Right lobe of liver (tissue), 6 donors: ENCODE measurements around the gene GLCE. TPM values are rescaled to one million over a fixed set of nuclear protein-coding genes. Genes with fewer than 3 reads are reported as not detected.
A peak's percentile ranks its signal among the peaks of the same experiment; 100 is the strongest.

Source experiments
- ATAC-seq, 4 donors: fragments of 200-7000 bp; cut with Tn5 transposase; one replicate each; pipeline ENCODE4 v1.9.1; 2020; ENCODE audit warnings: mild to moderate bottlenecking in 4 of 4, moderate library complexity in 4 of 4
- DNase-seq, 3 donors: peaks; one replicate each; pipeline ENCODE4 v3.0.0-alpha.2; 2020
- H3K27ac ChIP-seq, 3 donors: fragments of 200-600 bp; one replicate each; pipeline ENCODE4 v1.8.0; 2022
- H3K27me3 ChIP-seq, 2 donors: fragments of 200-600 bp; one replicate each; pipeline ENCODE4 v1.8.0; 2022
- H3K36me3 ChIP-seq, 4 donors: fragments of 200-600 bp; sonication (generic) in 1 of 4; one replicate each; pipeline versions ENCODE4 v1.5.1 to v1.8.0; 2017 to 2022; ENCODE audit warnings: control low read depth in 1 of 4
- H3K4me1 ChIP-seq, 4 donors: fragments of 200-600 bp; sonication (generic) in 1 of 4; one replicate each; pipeline versions ENCODE4 v1.5.1 to v1.8.0; 2017 to 2022; ENCODE audit warnings: control low read depth in 1 of 4
- H3K4me3 ChIP-seq, 3 donors: fragments of 200-600 bp; one replicate each; pipeline ENCODE4 v1.8.0; 2022
- H3K9me3 ChIP-seq, 4 donors: fragments of 200-600 bp; sonication (generic) in 1 of 4; one replicate each; pipeline versions ENCODE4 v1.5.1 to v1.8.0; 2017 to 2022; ENCODE audit warnings: control low read depth in 1 of 4
- POLR2A ChIP-seq: fragments of 450-650 bp; IDR thresholded peaks from one replicate; pipeline ENCODE4 v1.6.1; 2017; ENCODE audit warnings: antibody characterized with exemption, mild to moderate bottlenecking
- WGBS: methylation state at CpG from one replicate; pipeline ENCODE4 v1.1.6; 2018; ENCODE audit warnings: low coverage, low lambda C conversion rate; ENCODE audit not compliant: insufficient coverage; ENCODE audit errors: missing lambda C conversion rate; 5-methylcytosine and 5-hydroxymethylcytosine counted together
- intact Hi-C, 2 donors: fragments of 100-400 bp; cut with DNase I; formaldehyde crosslinking; loops; one replicate each; pipeline versions ENCODE4 v1.11.2 to v1.14.1; 2022
- total RNA-seq, 6 experiments: library from RNA; depleted of rRNA in 2 of 6; stranded (reverse); fragments of >200 nt in 2 of 6; fragmentation: NEBNext Ultra II Directional in 3 of 6; extraction: Animal tissue kit (Norgen Biotek cat#: 25700) in 3 of 6; gene quantifications; one replicate each; pipeline versions ENCODE4 v1.1.0 to v1.2.4, GENCODE V29; 2016 to 2023
- TF ChIP-seq, protein P1 (sequence below), 4 donors: fragments of 200-600 bp in 3 of 4; fragments of 450-650 bp in 1 of 4; IDR thresholded peaks; one replicate each; pipeline versions ENCODE4 v1.5.1 to v1.8.0; 2016 to 2022; ENCODE audit warnings: antibody characterized with exemption in 4 of 4, mild to moderate bottlenecking in 2 of 4
- donor health status: DM: no; HTN: yes; CAD: no.
- donor health status: DM: no; HTN: no; CAD: no.
- donor health status: DM: no; HTN: no; CAD: no.
- donor health status: DM: no; HTN: yes; CAD: no.
- donor health status: DM: no; HTN: yes; CAD: no.

Gene GLCE
- total RNA-seq, 6 experiments from 2014 or later = 8.1 to 23.5 (median 15.4) TPM

GRCh38 chr15:69158201-69158842 is 2.1 kb upstream of the GLCE start:
- TF ChIP-seq, protein P1, sequence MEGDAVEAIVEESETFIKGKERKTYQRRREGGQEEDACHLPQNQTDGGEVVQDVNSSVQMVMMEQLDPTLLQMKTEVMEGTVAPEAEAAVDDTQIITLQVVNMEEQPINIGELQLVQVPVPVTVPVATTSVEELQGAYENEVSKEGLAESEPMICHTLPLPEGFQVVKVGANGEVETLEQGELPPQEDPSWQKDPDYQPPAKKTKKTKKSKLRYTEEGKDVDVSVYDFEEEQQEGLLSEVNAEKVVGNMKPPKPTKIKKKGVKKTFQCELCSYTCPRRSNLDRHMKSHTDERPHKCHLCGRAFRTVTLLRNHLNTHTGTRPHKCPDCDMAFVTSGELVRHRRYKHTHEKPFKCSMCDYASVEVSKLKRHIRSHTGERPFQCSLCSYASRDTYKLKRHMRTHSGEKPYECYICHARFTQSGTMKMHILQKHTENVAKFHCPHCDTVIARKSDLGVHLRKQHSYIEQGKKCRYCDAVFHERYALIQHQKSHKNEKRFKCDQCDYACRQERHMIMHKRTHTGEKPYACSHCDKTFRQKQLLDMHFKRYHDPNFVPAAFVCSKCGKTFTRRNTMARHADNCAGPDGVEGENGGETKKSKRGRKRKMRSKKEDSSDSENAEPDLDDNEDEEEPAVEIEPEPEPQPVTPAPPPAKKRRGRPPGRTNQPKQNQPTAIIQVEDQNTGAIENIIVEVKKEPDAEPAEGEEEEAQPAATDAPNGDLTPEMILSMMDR (IDR thresholded peaks at IDR 0.05) = no peak
- TF ChIP-seq POLR2A = no peak

DNA sequence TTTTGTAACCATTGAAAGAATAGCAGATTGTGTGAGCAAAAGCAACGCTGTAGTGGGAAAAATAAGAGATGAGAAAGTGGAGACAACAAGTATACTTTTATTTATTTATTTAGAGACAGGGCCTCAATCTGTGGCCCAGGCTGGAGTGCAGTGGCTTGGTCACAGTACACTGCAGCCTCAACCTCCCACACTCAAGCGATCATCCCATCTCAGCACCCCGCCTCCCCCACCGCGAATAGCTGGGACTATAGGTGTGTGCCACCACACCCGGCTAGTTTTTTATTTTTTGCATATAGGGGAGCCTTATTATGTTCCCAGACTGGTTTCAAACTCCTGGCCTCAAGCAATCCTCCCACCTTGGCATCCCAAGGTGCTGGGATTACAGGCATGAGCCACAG is 1.6 kb upstream of the GLCE start:
- Histone ChIP-seq H3K36me3 (no peaks in the 10 kb centered on the region), H3K4me3 (no peak overlapping the region), H3K27me3 (no peaks in the 10 kb centered on the region), H3K9me3 (no peaks in the 10 kb centered on the region), H3K27ac (no peak overlapping the region), H3K4me1 (peaks cover 0 to 7% (median 3%) of the 10 kb centered on the region in 4 donors)
- intact Hi-C loops = no loop called here
- no peak for TF ChIP-seq POLR2A
- TF ChIP-seq, protein P1 (IDR thresholded peaks at IDR 0.05) = no peak
- no peak for DNase-seq
- ATAC-seq = no peak
- WGBS = 88% methylated on average over 5 of the region's 6 CpGs

More at GRCh38 chr15:69158201-69158842, 2.1 kb upstream of the GLCE start:
- ATAC-seq = no peak
- Histone ChIP-seq H3K36me3 (no peaks in the 10 kb centered on the region), H3K4me3 (no peak overlapping the region), H3K4me1 (peaks cover 0 to 7% (median 3%) of the 10 kb centered on the region in 4 donors), H3K27ac (no peak overlapping the region), H3K9me3 (no peaks in the 10 kb centered on the region), H3K27me3 (no peaks in the 10 kb centered on the region)
- WGBS = 83% methylated on average over 6 of the region's 6 CpGs
- intact Hi-C loops = no loop called here
- no peak for DNase-seq

DNA sequence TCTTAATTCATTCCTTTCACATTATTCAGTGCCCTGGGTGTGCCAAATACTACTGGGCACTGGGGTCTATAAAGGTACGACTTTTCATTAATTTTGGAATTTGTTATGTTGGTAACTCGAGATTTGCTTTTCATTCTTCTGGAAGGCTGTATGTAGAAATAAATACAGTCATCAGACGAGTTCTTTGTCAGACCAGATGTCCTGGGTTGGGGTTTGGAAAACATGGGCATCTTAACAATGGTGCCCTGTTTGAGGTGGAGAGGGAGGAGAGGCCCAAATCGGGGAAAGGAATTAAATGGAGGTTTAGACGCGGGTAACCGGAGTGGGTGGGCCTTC is 662 bp upstream of the GLCE start:
- Histone ChIP-seq H3K9me3 (no peaks in the 10 kb centered on the region), H3K4me1 (peaks cover 0 to 7% (median 3%) of the 10 kb centered on the region in 4 donors), H3K27ac (peak overlapping the region in 2 of 3 donors; percentile 63 to 72), H3K36me3 (no peaks in the 10 kb centered on the region), H3K4me3 (peak overlapping the region; percentile 79 to 93 (median 81)), H3K27me3 (no peaks in the 10 kb centered on the region)
- DNase-seq (no peak), ATAC-seq (no peak)
- TF ChIP-seq POLR2A = no peak
- TF ChIP-seq, protein P1 (IDR thresholded peaks at IDR 0.05) = no peak
- intact Hi-C loops = no loop called here
- 22% methylated on average over 7 of the region's 7 CpGs for WGBS

DNA sequence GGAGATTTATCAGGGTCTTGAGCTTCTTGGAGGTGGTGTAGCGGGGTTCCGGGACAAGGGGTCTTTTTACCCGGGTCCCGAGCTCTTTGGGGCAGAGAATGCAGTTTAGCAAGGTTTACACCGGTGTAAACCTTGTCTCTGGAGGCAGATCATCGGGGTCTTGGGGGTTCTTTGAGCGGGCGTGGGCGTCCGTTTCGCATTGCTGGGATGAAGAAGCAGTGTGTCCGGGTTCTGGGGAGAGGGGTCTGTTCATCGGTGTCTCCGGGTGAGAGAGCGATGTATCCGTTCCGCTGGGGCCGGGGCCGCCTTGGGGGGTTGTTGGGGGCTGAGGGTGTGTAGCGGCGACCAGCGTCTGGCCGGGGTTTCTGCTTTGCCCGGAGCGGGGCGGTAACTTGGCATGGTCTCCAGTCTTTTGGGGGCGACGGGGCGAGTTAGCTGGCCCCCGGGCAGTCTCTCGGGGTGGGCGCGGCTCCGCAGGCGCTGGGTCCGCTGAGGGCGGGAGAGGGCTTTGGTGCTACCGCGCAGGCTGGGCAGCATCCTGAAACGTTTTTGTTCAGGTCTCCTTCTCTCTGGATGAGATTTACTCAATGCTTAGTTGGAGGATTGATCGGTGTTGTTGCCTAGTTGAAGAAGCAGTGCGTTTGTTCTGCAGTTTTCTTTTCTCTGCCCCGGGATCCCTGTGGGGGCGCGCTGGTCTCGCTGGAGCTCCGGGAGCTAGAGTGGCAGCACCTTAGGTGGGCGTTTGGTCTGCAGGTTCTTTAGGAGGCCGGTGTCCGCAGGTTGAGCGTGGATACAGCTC is 843 bp downstream of the GLCE start:
- ATAC-seq (peak; percentile 22 to 35 (median 26)), DNase-seq (peak; percentile 60 to 69 (median 63))
- Histone ChIP-seq H3K36me3 (no peaks in the 10 kb centered on the region), H3K4me3 (peak overlapping the region; percentile 79 to 93 (median 81)), H3K9me3 (no peaks in the 10 kb centered on the region), H3K27ac (peak overlapping the region; percentile 51 to 72 (median 63)), H3K4me1 (peaks cover 0 to 13% (median 3%) of the 10 kb centered on the region in 4 donors), H3K27me3 (no peaks in the 10 kb centered on the region)
- 0% methylated on average over 10 of the region's 51 CpGs for WGBS
- no peak for TF ChIP-seq POLR2A
- TF ChIP-seq, protein P1 (IDR thresholded peaks at IDR 0.05) = peak in 2 of 4 donors; percentile 18 to 36
- intact Hi-C loops = no loop called here
